Measurements from ENCODE around the gene DLG4. TPM values are rescaled to one million over a fixed set of nuclear protein-coding genes. Genes with fewer than 3 reads are reported as not detected.

Gene DLG4
- total and polyA plus RNA-seq, 2 donors (not counting 1 experiment from before 2014, with no cell fraction given), result 2.0 to 12.5 TPM

GRCh38 chr17:7251661-7252175, 32.1 kb upstream of the DLG4 start, which contains the start of gene CTDNEP1:
CTDNEP1 (minus strand) TSS chr17:7251734; CDS start chr17:7251296, 438 bp downstream.
- Histone ChIP-seq H3K4me1 (ENCODE audit: control insufficient read depth in 2 of 2, insufficient read depth in 2 of 2, low read length in 2 of 2) (peaks cover 30 to 33% of the 10 kb centered on the region in 2 donors), H4K20me1 (ENCODE audit: control insufficient read depth, insufficient read depth, low read length, poor library complexity, severe bottlenecking) (peaks cover 14% of the 10 kb centered on the region), H3K4me3 (ENCODE audit: control extremely low read depth in 1 of 5, extremely low read depth in 1 of 5, insufficient read depth in 1 of 5, low read depth in 2 of 5, low read length in 4 of 5) (peak within 1 kb of the TSS; percentile 69 to 90 (median 78)), H3K27me3 (replicated peaks in 1 of 4; ENCODE audit: control extremely low read depth in 1 of 4, control insufficient read depth in 3 of 4, insufficient read depth in 4 of 4, low read length in 3 of 4) (no peaks in the 10 kb centered on the region), H3K9me3 (ENCODE audit: control extremely low read depth in 1 of 3, control insufficient read depth in 2 of 3, insufficient read depth in 1 of 3, low read length in 2 of 3) (no peaks in the 10 kb centered on the region), H3K27ac (ENCODE audit: low read length in 2 of 2) (peak within 1 kb of the TSS; percentile 98 to 100), H3K4me2 (replicated peaks; ENCODE audit: low read depth, low read length, poor library complexity, severe bottlenecking) (peak within 1 kb of the TSS; percentile 99), H2AFZ (ENCODE audit: insufficient read depth, low read depth, low read length, poor library complexity, severe bottlenecking) (peak within 1 kb of the TSS; percentile 86), H3K9ac (ENCODE audit: low read length) (peak within 1 kb of the TSS; percentile 94), H3K79me2 (ENCODE audit: control insufficient read depth, insufficient read depth, low read length) (peaks cover 59% of the 10 kb centered on the region), H3K36me3 (replicated peaks in 1 of 2; ENCODE audit: control extremely low read depth in 1 of 2, control insufficient read depth in 1 of 2, extremely low read depth in 1 of 2, insufficient read depth in 2 of 2, low read length in 1 of 2) (peaks cover 8 to 31% of the 10 kb centered on the region in 2 experiments)
- ChIA-PET CTCF (interaction anchor here (0.8 to 1.6 kb wide), 4 partner anchors 10 to 44 kb away, joined by 3 to 6 read pairs (median 4); partner anchors contain the start of genes GABARAP and PHF23), POLR2A (interaction anchor here (0.5 to 3.6 kb wide), 9 partner anchors 9 to 945 kb away, joined by 3 to 26 read pairs (median 3); partner anchors contain the start of genes ACADVL, ACAP1, DLG4 and GABARAP)
- DNase-seq (no peak), ATAC-seq (ENCODE audit: low read depth) (peak; percentile 81)
- Mint-ChIP-seq H3K4me1 (peaks cover 44% of the 10 kb centered on the region), H3K27ac (peak within 1 kb of the TSS; percentile 100), H3K4me3 (peak within 1 kb of the TSS; percentile 98), H3K27me3 (no peaks in the 10 kb centered on the region), H3K9me3 (ENCODE audit: insufficient read depth) (no peaks in the 10 kb centered on the region)
- TF ChIP-seq EZH2 (IDR thresholded peaks at IDR 0.05; ENCODE audit: borderline replicate concordance, insufficient read depth, low read depth, low read length, poor library complexity, severe bottlenecking) (no peak), CTCF (IDR thresholded peaks at IDR 0.05) (no peak)
- WGBS (ENCODE audit: insufficient coverage), result 1% methylated on average over 35 of the region's 41 CpGs
- intact Hi-C loops (cut with micrococcal nuclease), result loop anchor here (1.0 to 5.0 kb wide), 10 partner anchors 37 to 606 kb away; partner anchors contain the start of genes CYB5D1, EIF5A, NAA38 and NEURL4

Measured in B cell (primary cell).